Measurements from ENCODE around the gene DAAM1. TPM values are rescaled to one million over a fixed set of nuclear protein-coding genes. Genes with fewer than 3 reads are reported as not detected.

The DAAM1 gene
- polyA plus RNA-seq, 1 donor (not counting 4 experiments of a cell fraction or from before 2014, with no cell fraction given): 44.6 TPM

GRCh38 chr14:59277659-59278058 lies 89.2 kb downstream of the DAAM1 start:
- H4K20me1 ChIP-seq (ENCODE audit: control insufficient read depth, extremely low read depth, insufficient read depth, low read length): no peaks in the 10 kb centered on the region
- no peaks in the 10 kb centered on the region for H3K9me3 ChIP-seq (ENCODE audit: control insufficient read depth, low read depth, low read length)
- H3K4me1 ChIP-seq (ENCODE audit: control insufficient read depth, extremely low read depth, insufficient read depth, low read length): peaks cover 65% of the 10 kb centered on the region
- H2AFZ ChIP-seq (ENCODE audit: control insufficient read depth, low read length): no peak overlapping the region
- H3K4me2 ChIP-seq (ENCODE audit: control insufficient read depth, extremely low read depth, insufficient read depth, low read depth, low read length): no peak overlapping the region
- no peak overlapping the region for H3K9ac ChIP-seq (ENCODE audit: control insufficient read depth, extremely low read depth, insufficient read depth, low read length)
- H3K36me3 ChIP-seq (ENCODE audit: control insufficient read depth in 2 of 2, extremely low read depth in 1 of 2, insufficient read depth in 2 of 2, low read length in 2 of 2): no peaks in the 10 kb centered on the region
- no peaks in the 10 kb centered on the region for H3K79me2 ChIP-seq (ENCODE audit: control insufficient read depth, insufficient read depth, low read length)
- peak overlapping the region; percentile 29 for H3K27ac ChIP-seq (ENCODE audit: control insufficient read depth, insufficient read depth, low read length)
- no peaks in the 10 kb centered on the region for H3K27me3 ChIP-seq (ENCODE audit: control insufficient read depth, extremely low read depth, insufficient read depth, low read length)
- dilution Hi-C loops (cut with MboI; ENCODE audit: extremely low pct_ligation_motif_present, low sequenced_read_pairs): no loop called here
- no peak overlapping the region for H3K4me3 ChIP-seq (ENCODE audit: control insufficient read depth in 2 of 3, extremely low read depth in 1 of 3, insufficient read depth in 2 of 3, low read depth in 1 of 3, low read length in 3 of 3)
- no peaks in the 10 kb centered on the region for H3K9me1 ChIP-seq (ENCODE audit: control insufficient read depth, extremely low read depth, insufficient read depth, low read length)
- FAIRE-seq: no peak
- TF ChIP-seq EZH2 (IDR thresholded peaks at IDR 0.05; ENCODE audit: low read length) (no peak), CTCF (optimal IDR thresholded peaks at IDR 0.05 in 1 of 3, IDR thresholded peaks at IDR 0.05 in 1 of 3, conservative IDR thresholded peaks at IDR 0.05 in 1 of 3; ENCODE audit: extremely low read depth in 1 of 3, insufficient read depth in 2 of 3, low read length in 3 of 3) (no peak)
- no peak for DNase-seq (ENCODE audit: low read depth, low spot score)

GRCh38 chr14:59278111-59278510 lies 89.6 kb downstream of the DAAM1 start:
- dilution Hi-C loops (cut with MboI; ENCODE audit: extremely low pct_ligation_motif_present, low sequenced_read_pairs): no loop called here
- Histone ChIP-seq H3K4me3 (ENCODE audit: control insufficient read depth in 2 of 3, extremely low read depth in 1 of 3, insufficient read depth in 2 of 3, low read depth in 1 of 3, low read length in 3 of 3) (no peak overlapping the region), H3K9me3 (ENCODE audit: control insufficient read depth, low read depth, low read length) (no peaks in the 10 kb centered on the region), H3K27ac (ENCODE audit: control insufficient read depth, insufficient read depth, low read length) (peak overlapping the region; percentile 78), H2AFZ (ENCODE audit: control insufficient read depth, low read length) (no peak overlapping the region), H4K20me1 (ENCODE audit: control insufficient read depth, extremely low read depth, insufficient read depth, low read length) (no peaks in the 10 kb centered on the region), H3K4me2 (ENCODE audit: control insufficient read depth, extremely low read depth, insufficient read depth, low read depth, low read length) (peak overlapping the region; percentile 49), H3K4me1 (ENCODE audit: control insufficient read depth, extremely low read depth, insufficient read depth, low read length) (peaks cover 68% of the 10 kb centered on the region), H3K79me2 (ENCODE audit: control insufficient read depth, insufficient read depth, low read length) (no peaks in the 10 kb centered on the region), H3K27me3 (ENCODE audit: control insufficient read depth, extremely low read depth, insufficient read depth, low read length) (no peaks in the 10 kb centered on the region), H3K9ac (ENCODE audit: control insufficient read depth, extremely low read depth, insufficient read depth, low read length) (no peak overlapping the region), H3K36me3 (ENCODE audit: control insufficient read depth in 2 of 2, extremely low read depth in 1 of 2, insufficient read depth in 2 of 2, low read length in 2 of 2) (no peaks in the 10 kb centered on the region), H3K9me1 (ENCODE audit: control insufficient read depth, extremely low read depth, insufficient read depth, low read length) (no peaks in the 10 kb centered on the region)
- no peak for TF ChIP-seq CTCF (optimal IDR thresholded peaks at IDR 0.05 in 1 of 3, IDR thresholded peaks at IDR 0.05 in 1 of 3, conservative IDR thresholded peaks at IDR 0.05 in 1 of 3; ENCODE audit: extremely low read depth in 1 of 3, insufficient read depth in 2 of 3, low read length in 3 of 3)
- TF ChIP-seq EZH2 (IDR thresholded peaks at IDR 0.05; ENCODE audit: low read length): no peak
- DNase-seq (ENCODE audit: low read depth, low spot score) (peak; percentile 76), FAIRE-seq (peak; percentile 94)
